BJ (cell line): ENCODE results near the gene NPTN. TPM values are rescaled to one million over a fixed set of nuclear protein-coding genes. Genes with fewer than 3 reads are reported as not detected.

ENCODE experiments used
- CTCF ChIA-PET: fragments of 350-600 bp; formaldehyde crosslinking; extraction: SDS; loops from one replicate; lab custom pipeline; 2021; ENCODE audit warnings: antibody characterized with exemption, inconsistent platforms; lab: Yijun Ruan, JAX
- POLR2A ChIA-PET: fragments of 300-600 bp; sonication (Branson Sonifier 250); formaldehyde crosslinking; extraction: SDS; loops from one replicate; lab custom pipeline; 2021; ENCODE audit warnings: antibody characterized with exemption; lab: Charles Lee
- DNase-seq: peaks from one replicate; pipeline ENCODE4 v3.0.0-alpha.2; 2011; ENCODE audit warnings: low read depth
- H3K27me3 ChIP-seq: 2 replicates; pipeline ENCODE4 v1.6.0; 2011; ENCODE audit warnings: low read length; ENCODE audit not compliant: control insufficient read depth, insufficient read depth
- H3K36me3 ChIP-seq: 2 replicates; pipeline ENCODE4 v1.5.1; 2011; ENCODE audit warnings: low read length; ENCODE audit not compliant: control insufficient read depth, insufficient read depth
- H3K4me3 ChIP-seq: 2 replicates; pipeline ENCODE4 v1.5.1; 2011; ENCODE audit warnings: low read depth, mild to moderate bottlenecking, control low read depth, low read length
- polyA plus RNA-seq: library from polyadenylated mRNA; depleted of rRNA; stranded (reverse); fragments of >200 nt; gene quantifications from 2 replicates; pipeline ENCODE4 v1.2.3, GENCODE V29; 2011
- TF ChIP-seq, protein P1 (sequence below): IDR thresholded peaks from 2 replicates; pipeline ENCODE4 v1.5.1; 2011; ENCODE audit warnings: low read depth, mild to moderate bottlenecking, control low read depth, inconsistent platforms, low read length, moderate library complexity; ENCODE audit not compliant: insufficient read depth

The NPTN gene
- polyA plus RNA-seq, 1 experiment = 406 TPM

DNA sequence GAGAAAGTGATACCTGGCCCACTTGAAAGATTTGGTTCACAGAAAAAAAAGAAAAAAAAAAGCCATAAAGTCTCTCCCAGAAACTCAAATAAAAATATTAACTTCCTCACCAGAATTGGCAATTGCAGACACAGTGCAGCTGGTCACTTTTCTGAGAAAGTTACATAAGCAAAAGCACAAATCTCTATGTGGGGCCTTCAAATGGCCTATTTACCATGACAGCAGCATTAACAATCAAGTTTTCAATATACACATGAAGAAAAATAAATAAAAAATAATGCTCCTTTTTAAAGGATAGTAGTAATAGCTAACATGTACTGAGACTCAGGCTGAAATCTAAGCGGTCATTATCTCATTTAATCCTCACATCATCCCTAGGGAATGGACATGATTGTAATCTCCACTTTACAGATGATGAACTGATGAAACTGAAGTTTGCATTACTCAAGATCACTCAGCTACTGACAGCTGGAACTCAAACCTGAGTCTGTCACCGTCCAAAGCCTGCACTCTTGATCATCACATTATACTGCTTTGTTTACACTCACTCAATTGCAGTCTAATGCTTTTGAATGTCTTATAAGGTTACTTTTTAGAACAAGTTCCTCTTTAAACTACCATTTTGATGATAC lies 3.3 kb downstream of the NPTN start:
- CTCF ChIA-PET = interaction anchor here (1.1 to 3.5 kb wide), 5 partner anchors 9 to 75 kb away, joined by 3 to 21 read pairs (median 3); no protein-coding TSS in a partner anchor
- TF ChIP-seq, protein P1, sequence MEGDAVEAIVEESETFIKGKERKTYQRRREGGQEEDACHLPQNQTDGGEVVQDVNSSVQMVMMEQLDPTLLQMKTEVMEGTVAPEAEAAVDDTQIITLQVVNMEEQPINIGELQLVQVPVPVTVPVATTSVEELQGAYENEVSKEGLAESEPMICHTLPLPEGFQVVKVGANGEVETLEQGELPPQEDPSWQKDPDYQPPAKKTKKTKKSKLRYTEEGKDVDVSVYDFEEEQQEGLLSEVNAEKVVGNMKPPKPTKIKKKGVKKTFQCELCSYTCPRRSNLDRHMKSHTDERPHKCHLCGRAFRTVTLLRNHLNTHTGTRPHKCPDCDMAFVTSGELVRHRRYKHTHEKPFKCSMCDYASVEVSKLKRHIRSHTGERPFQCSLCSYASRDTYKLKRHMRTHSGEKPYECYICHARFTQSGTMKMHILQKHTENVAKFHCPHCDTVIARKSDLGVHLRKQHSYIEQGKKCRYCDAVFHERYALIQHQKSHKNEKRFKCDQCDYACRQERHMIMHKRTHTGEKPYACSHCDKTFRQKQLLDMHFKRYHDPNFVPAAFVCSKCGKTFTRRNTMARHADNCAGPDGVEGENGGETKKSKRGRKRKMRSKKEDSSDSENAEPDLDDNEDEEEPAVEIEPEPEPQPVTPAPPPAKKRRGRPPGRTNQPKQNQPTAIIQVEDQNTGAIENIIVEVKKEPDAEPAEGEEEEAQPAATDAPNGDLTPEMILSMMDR = no peak
- no peak for DNase-seq
- Histone ChIP-seq H3K36me3 (no peaks in the 10 kb centered on the region), H3K4me3 (no peak overlapping the region), H3K27me3 (no peaks in the 10 kb centered on the region)
- POLR2A ChIA-PET = no interaction called here

DNA sequence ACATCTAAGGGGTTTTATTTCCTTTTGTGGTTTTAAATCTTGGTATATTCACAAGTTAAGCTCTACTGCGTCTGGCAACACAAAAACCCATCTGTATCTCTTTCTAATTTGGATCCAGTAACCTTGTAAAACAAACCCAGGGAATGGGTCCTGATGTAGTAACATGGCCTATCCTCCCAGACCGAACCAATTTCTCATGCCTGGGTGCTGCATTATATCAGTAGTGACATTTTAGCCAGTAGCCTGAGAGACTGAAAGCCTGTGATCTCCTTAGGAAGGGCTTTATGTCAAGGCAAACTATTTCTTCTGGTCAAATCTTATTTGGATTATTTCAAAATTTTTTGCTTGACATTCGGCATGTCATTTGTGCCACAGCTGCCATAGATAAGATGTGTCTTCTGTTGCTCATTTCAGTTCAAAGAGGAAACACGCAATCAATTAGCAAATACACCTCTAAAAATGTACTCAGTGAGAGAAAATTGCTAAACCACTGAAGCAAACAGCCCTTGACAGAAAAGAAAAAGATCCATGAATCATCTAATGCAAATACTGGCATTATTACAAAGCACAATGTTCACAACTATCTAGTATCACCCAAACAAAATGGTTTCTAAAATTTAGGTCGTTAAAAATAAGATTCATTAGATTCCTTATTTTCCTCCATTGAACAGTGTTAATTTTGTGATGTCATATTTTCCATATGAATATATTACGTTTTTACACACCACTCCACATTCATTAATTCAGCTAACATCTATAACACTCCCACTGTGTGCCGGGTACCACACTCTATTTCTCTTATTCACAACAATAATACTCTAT lies 4.0 kb downstream of the NPTN start:
- no peaks in the 10 kb centered on the region for H3K27me3 ChIP-seq
- POLR2A ChIA-PET = no interaction called here
- TF ChIP-seq, protein P1 = no peak
- H3K4me3 ChIP-seq = no peak overlapping the region
- no peaks in the 10 kb centered on the region for H3K36me3 ChIP-seq
- no peak for DNase-seq
- CTCF ChIA-PET = interaction anchor here (1.1 to 3.5 kb wide), 4 partner anchors 10 to 75 kb away, joined by 3 to 21 read pairs (median 4); no protein-coding TSS in a partner anchor

DNA sequence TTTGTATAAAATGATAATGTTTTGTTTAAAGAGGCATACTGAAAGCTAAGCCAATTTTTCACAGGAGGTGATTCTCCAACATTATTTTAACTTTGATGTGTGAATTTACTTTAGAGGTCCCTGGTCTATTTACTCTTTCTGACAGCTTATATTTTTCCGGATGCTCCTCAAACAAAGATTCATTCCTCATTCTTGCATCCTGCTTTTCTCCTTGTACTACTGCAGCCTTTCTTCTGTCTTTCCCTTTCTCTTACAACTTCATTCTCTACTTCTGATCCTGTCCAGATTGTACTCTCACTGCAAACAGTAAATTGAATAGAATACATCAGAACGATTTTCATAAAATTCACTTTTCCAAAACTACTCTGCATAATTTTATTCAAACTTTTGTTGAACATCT lies 5.1 kb downstream of the NPTN start:
- POLR2A ChIA-PET = interaction anchor here (0.6 kb wide), 1 partner anchor 46 kb away, joined by 5 read pairs; no protein-coding TSS in a partner anchor
- DNase-seq = no peak

DNA sequence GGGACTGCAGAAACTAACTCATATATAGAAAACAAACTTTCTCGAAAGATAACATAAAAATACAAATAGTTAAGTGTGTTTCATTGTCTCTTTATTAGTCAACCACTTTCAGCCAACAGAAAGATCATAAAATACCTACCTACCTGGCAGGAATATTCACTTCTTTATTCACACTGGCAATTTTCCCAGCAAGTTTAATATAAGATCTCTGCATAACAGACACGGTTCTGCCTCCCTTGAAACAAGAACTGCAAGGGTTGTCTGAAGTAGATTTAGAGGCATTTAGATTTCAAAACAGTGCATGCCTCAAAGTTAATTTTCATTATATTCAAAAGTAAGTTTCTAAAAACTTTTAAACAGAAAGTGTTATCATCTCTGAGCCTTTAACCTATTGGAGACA lies 7.1 kb downstream of the NPTN start:
- no peaks in the 10 kb centered on the region for H3K27me3 ChIP-seq
- H3K4me3 ChIP-seq = no peak overlapping the region
- ChIA-PET POLR2A (no interaction called here), CTCF (interaction anchor here (3.0 kb wide), 1 partner anchor 11 kb away, joined by 18 read pairs; no protein-coding TSS in a partner anchor)
- DNase-seq = no peak
- TF ChIP-seq, protein P1 = no peak
- no peaks in the 10 kb centered on the region for H3K36me3 ChIP-seq

More for the DNA sequence above, 5.1 kb downstream of the NPTN start:
- TF ChIP-seq, protein P1 = no peak
- no peak overlapping the region for H3K4me3 ChIP-seq
- CTCF ChIA-PET = interaction anchor here (1.3 to 1.4 kb wide), 3 partner anchors 8 to 23 kb away, joined by 3 read pairs; no protein-coding TSS in a partner anchor
- no peaks in the 10 kb centered on the region for H3K27me3 ChIP-seq
- no peaks in the 10 kb centered on the region for H3K36me3 ChIP-seq

DNA sequence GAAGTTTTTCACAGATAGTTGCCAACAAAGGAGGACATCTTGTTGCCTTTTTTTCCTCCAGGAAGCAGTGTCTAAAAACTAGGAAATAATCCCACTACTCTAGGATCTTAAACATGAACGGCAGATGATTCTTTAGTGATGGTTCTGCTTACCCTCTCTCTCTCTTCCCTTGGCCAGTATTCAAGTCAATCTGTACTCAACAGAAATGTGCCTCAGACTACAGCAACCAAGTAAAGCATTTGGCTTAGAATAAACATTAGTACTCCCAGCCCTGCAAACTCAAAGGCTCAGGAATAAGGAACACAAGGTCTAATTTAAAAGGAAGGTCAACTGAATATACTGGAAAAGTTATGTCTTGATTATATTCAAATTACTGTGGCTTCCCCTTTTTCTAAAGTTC lies 8.7 kb downstream of the NPTN start:
- no peak for DNase-seq
- ChIA-PET CTCF (interaction anchor here (3.0 kb wide), 1 partner anchor 12 kb away, joined by 18 read pairs; no protein-coding TSS in a partner anchor), POLR2A (no interaction called here)

More for the DNA sequence above, 8.7 kb downstream of the NPTN start:
- H3K36me3 ChIP-seq = no peaks in the 10 kb centered on the region
- no peaks in the 10 kb centered on the region for H3K27me3 ChIP-seq
- TF ChIP-seq, protein P1 = no peak
- H3K4me3 ChIP-seq = no peak overlapping the region
